ENCODE results near the gene HSF5.

DNA sequence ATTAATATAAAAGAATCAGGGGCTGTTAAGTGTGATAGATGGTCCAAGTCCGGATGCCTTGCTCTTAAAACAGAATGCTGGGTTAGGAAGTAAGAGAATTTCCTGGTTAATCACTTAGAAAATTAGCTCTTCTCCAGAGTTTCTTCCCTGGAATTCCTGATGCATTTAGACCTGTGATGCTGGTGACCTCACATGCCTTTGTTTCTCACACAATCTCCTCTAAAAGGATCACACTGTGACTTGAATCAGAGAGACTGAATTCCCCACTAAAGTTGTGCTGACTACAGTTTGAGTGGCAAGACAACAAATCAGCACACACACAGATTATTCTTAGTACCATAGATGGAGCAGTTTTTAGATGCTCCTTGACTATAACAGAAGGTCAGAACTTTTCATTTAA, 66.5 kb downstream of the HSF5 start:
- TF ChIP-seq EZH2 (IDR thresholded peaks at IDR 0.05; ENCODE audit: low read length, unreplicated experiment) (no peak), EZH2phosphoT487 (IDR thresholded peaks at IDR 0.05; ENCODE audit: borderline replicate concordance, low read length) (no peak)
- TF ChIP-seq, protein P1, sequence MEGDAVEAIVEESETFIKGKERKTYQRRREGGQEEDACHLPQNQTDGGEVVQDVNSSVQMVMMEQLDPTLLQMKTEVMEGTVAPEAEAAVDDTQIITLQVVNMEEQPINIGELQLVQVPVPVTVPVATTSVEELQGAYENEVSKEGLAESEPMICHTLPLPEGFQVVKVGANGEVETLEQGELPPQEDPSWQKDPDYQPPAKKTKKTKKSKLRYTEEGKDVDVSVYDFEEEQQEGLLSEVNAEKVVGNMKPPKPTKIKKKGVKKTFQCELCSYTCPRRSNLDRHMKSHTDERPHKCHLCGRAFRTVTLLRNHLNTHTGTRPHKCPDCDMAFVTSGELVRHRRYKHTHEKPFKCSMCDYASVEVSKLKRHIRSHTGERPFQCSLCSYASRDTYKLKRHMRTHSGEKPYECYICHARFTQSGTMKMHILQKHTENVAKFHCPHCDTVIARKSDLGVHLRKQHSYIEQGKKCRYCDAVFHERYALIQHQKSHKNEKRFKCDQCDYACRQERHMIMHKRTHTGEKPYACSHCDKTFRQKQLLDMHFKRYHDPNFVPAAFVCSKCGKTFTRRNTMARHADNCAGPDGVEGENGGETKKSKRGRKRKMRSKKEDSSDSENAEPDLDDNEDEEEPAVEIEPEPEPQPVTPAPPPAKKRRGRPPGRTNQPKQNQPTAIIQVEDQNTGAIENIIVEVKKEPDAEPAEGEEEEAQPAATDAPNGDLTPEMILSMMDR (conservative IDR thresholded peaks at IDR 0.05; ENCODE audit: low read depth, low read length): no peak
